Heart left ventricle (tissue), 16 donors: ENCODE results near the gene HTR4. TPM values are rescaled to one million over a fixed set of nuclear protein-coding genes. Genes with fewer than 3 reads are reported as not detected.
"Not testable (repeated sequence)": the region's sequence is repeated elsewhere in the genome, so short reads cannot be mapped to it uniquely, and the experiment has no call there.

Experiments
- ATAC-seq, 4 donors: fragments of 200-7000 bp; cut with Tn5 transposase; one replicate each; pipeline ENCODE4 v1.9.1; 2020 to 2022; ENCODE audit warnings: moderate library complexity in 4 of 4, mild to moderate bottlenecking in 3 of 4, moderate number of reproducible peaks in 1 of 4
- DNase-seq, 5 donors: peaks; one replicate each; pipeline ENCODE4 v3.0.0-alpha.2; 2020
- H3K27ac ChIP-seq, 12 donors: fragments of 200-600 bp; sonication (generic) in 4 of 12; one replicate each; pipeline versions ENCODE4 v1.5.0 to v1.8.0; 2016 to 2022; ENCODE audit warnings: mild to moderate bottlenecking in 2 of 12
- H3K27me3 ChIP-seq, 9 donors: fragments of 200-600 bp; sonication (generic) in 2 of 9; one replicate each; pipeline versions ENCODE4 v1.5.1 to v1.8.0; 2016 to 2022; ENCODE audit warnings: mild to moderate bottlenecking in 3 of 9
- H3K36me3 ChIP-seq, 9 donors: fragments of 200-600 bp; sonication (generic) in 2 of 9; one replicate each; pipeline versions ENCODE4 v1.5.0 to v1.8.0; 2018 to 2022; ENCODE audit warnings: mild to moderate bottlenecking in 2 of 9
- H3K4me1 ChIP-seq, 12 donors: fragments of 200-600 bp; sonication (generic) in 4 of 12; one replicate each; pipeline versions ENCODE4 v1.5.0 to v1.8.0; 2016 to 2022; ENCODE audit warnings: mild to moderate bottlenecking in 3 of 12
- H3K4me3 ChIP-seq, 12 donors: fragments of 200-600 bp; sonication (generic) in 4 of 12; one replicate each; pipeline versions ENCODE4 v1.5.0 to v1.8.0; 2017 to 2022; ENCODE audit warnings: mild to moderate bottlenecking in 9 of 12, moderate library complexity in 4 of 12
- H3K9me3 ChIP-seq, 12 donors: fragments of 200-600 bp; sonication (generic) in 4 of 12; one replicate each; pipeline versions ENCODE4 v1.5.0 to v1.8.0; 2016 to 2022; ENCODE audit warnings: mild to moderate bottlenecking in 1 of 12
- POLR2A ChIP-seq, 2 donors: fragments of 450-650 bp; IDR thresholded peaks; one replicate each; pipeline ENCODE4 v1.6.1; 2017; ENCODE audit warnings: antibody characterized with exemption in 2 of 2, mild to moderate bottlenecking in 2 of 2, moderate library complexity in 2 of 2
- WGBS, 4 donors: extraction: QIAGEN DNeasy Blood & Tissue Kit in 2 of 4; methylation state at CpG; one replicate each; pipeline versions ENCODE4 v1.1.5 to v1.1.7; 2013 to 2018; 5-methylcytosine and 5-hydroxymethylcytosine counted together
- intact Hi-C, 10 donors: fragments of 100-400 bp; cut with DNase I; formaldehyde crosslinking; loops; one replicate each; pipeline versions ENCODE4 v1.11.1 to v1.14.2; 2022
- polyA plus RNA-seq, 2 donors: library from polyadenylated mRNA; stranded (reverse); fragments of 200-250 nt; gene quantifications; one replicate each; pipeline ENCODE4 v1.2.3, GENCODE V29; 2013
- total RNA-seq, 9 donors: library from RNA; depleted of rRNA in 2 of 9; stranded (reverse); fragments of >200 nt in 2 of 9; fragmentation: NEBNext Ultra II Directional in 3 of 9; extraction: Animal tissue kit (Norgen Biotek cat#: 25700) in 3 of 9; gene quantifications; one replicate each; pipeline versions ENCODE4 v1.1.0 to v1.2.4, GENCODE V29; 2016 to 2023
- TF ChIP-seq, protein P1 (sequence below), 12 donors: fragments of 200-600 bp; sonication (generic) in 4 of 12; IDR thresholded peaks; one replicate each; pipeline versions ENCODE4 v1.5.0 to v1.8.0; 2018 to 2022; ENCODE audit warnings: antibody characterized with exemption in 12 of 12, mild to moderate bottlenecking in 5 of 12
- donor health status: ischemic (EF 13 %, LVEDD 7.1; RV severe dilation, severe dysfunction).
- donor health status: healthy with polysubstance abuse.
- donor health status: DM: no; HTN: yes; CAD: no.
- donor health status: DM: no; HTN: no; CAD: no.
- donor health status: ischemic (EF 25% LVEDD 6.9; RV normal size, moderate dysfunction).
- donor health status: ischemic (EF 25% LVEDD 5.7; RV mildly dilated, moderate dysfunction).
- donor health status: healthy.
- donor health status: DM: yes; HTN: yes; CAD: no.
- donor health status: ischemic (EF 35%, LVEDD 5.7; RV mildly dilated, moderate dysfunction).
- donor health status: nonischemic (EF 11% LVEDD 7.7; RV severe dilation, severe dysfunction).
- donor health status: DM: yes; HTN: yes; CAD: no.
- donor health status: PGD.
- donor health status: ischemic (EF 29% LVEDD 5.4; RV normal size, mild dysfunction).
- donor health status: nonischemic (EF 23%, LVEDD 6.1; RV moderate dilation, normal function).

Gene HTR4
- total and polyA plus RNA-seq, 11 donors = 0.11 to 1.6 (median 0.27) TPM; not detected in 4

DNA sequence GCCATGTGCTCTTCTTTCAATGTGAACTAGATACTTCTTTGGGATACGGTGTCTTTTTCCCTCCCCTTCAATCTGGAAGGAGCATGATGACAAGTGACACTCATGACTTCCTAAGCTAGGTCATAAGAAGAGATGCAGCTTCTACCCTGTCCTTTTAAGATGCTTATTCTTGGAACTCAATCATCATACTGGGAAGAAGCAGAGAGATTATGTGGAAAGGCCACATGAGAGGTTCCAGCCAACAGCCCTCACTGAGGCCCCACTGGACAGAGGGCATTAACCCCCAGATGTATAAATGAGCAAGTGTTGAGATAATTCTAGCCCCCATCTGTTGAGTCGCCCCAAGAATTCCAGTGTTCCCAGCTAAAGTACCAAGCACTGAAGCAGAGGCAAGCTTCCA, 29.3 kb upstream of the HTR4 start:
- TF ChIP-seq POLR2A (IDR thresholded peaks at IDR 0.05) = no peak
- TF ChIP-seq, protein P1, sequence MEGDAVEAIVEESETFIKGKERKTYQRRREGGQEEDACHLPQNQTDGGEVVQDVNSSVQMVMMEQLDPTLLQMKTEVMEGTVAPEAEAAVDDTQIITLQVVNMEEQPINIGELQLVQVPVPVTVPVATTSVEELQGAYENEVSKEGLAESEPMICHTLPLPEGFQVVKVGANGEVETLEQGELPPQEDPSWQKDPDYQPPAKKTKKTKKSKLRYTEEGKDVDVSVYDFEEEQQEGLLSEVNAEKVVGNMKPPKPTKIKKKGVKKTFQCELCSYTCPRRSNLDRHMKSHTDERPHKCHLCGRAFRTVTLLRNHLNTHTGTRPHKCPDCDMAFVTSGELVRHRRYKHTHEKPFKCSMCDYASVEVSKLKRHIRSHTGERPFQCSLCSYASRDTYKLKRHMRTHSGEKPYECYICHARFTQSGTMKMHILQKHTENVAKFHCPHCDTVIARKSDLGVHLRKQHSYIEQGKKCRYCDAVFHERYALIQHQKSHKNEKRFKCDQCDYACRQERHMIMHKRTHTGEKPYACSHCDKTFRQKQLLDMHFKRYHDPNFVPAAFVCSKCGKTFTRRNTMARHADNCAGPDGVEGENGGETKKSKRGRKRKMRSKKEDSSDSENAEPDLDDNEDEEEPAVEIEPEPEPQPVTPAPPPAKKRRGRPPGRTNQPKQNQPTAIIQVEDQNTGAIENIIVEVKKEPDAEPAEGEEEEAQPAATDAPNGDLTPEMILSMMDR (IDR thresholded peaks at IDR 0.05) = no peak
- no peak for ATAC-seq
- intact Hi-C loops = no loop called here
- peaks cover 0 to 14% (median 7%) of the 10 kb centered on the region in 12 donors for H3K9me3 ChIP-seq
- peaks cover 0 to 29% (median 0%) of the 10 kb centered on the region in 12 donors for H3K4me1 ChIP-seq
- H3K27me3 ChIP-seq = no peaks in the 10 kb centered on the region
- no peak for DNase-seq
- H3K4me3 ChIP-seq = no peak overlapping the region
- no peaks in the 10 kb centered on the region for H3K36me3 ChIP-seq
- 84 to 91% (median 87%) methylated on average over 2 of the region's 2 CpGs for whole genome bisulfite sequencing, 4 donors
- no peak overlapping the region for H3K27ac ChIP-seq

DNA sequence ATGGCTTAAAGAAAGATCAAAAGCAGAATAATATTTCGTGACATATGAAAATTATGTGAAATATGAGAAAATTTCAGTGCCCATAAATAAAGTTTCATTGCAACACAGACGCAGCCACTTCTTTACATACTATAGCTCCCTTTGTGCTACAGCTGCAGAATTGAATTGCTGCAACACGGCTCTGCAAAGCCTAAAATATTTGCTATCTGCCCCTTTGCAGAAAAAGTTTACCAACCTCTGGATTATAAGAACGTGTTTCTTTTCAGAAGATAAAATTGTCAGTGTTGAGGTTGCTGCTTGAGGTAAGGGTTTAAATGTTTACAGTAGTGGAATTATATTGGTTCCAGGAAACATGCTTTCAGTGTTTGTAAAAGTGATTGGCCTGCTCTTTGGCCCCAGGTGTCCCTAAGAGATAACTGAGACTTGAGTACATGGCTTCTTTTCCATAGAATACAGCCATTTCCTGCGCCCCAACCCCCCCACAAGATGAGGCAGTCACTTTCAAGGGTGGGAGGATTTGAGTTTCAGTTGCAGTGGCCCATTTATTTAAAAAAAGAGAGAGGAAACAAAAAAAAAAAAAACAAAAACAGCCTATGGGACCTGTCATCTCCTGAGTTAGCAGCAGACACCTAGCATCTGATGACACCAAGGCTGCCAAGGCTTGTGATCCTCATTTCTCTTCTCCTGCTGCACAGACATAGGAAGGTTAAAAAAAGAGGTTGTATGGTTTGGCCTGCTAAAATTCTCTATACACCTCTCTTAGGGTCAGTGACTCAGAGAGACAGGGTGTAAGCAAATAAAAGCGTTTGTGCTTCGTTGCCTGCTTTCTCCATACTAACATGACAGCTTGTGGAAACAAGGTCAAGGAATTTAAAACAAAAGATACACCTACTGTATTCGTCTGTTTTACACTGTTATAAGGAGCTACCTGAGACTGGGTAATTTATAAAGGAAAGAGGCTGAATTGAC, 28.0 kb upstream of the HTR4 start:
- ATAC-seq (no peak), DNase-seq (no peak)
- peaks cover 0 to under 1% (median 0%) of the 10 kb centered on the region in 12 donors for H3K9me3 ChIP-seq
- WGBS, 4 donors = 56 to 61% (median 59%) methylated on average over 8 of the region's 8 CpGs
- no peaks in the 10 kb centered on the region for H3K27me3 ChIP-seq
- TF ChIP-seq POLR2A (IDR thresholded peaks at IDR 0.05) = no peak
- TF ChIP-seq, protein P1 (IDR thresholded peaks at IDR 0.05) = no peak
- H3K4me1 ChIP-seq = peaks cover 0 to 29% (median 0%) of the 10 kb centered on the region in 12 donors
- intact Hi-C loops = no loop called here
- no peak overlapping the region for H3K27ac ChIP-seq
- no peak overlapping the region for H3K4me3 ChIP-seq
- no peaks in the 10 kb centered on the region for H3K36me3 ChIP-seq

DNA sequence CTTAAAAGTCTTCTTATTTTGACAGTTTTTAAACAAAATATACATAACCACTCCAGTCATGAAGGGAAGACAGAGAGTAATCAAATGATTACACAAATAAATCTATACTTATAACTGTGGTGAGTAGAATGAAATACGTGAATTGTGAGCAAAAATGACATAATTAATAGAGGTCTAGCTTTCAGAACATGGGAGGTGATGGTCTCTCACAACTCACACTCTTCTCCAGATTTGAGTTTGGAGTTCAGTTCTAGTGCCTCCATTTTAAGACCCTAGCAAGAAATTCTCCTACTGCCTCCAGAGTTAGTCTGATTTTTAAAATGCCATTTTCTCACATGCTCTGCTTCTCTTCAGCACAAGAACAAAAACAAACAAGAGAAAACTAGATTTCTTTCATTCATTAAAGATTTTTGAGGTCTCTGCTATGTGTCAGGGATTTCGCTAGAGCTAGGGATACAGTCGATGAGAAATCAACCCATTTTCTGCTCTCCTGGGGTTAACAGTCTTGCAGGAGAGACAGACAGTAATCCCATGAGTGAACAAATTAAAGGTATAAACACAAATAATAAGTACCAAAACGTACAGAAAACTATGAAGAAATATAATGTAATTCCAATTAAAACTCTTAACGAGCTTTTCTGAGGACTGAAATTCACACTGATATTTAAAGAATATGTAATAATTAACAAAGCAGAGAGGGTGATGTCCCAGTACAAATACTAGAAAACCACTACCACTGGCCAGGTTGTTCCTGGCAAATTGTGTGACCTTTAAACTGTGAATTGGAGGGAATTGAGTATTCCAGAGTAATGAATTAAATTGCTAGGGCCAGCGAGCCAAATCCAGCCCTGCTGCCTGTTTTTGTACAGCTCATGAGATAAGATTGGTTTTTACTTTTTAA, 27.1 kb upstream of the HTR4 start:
- DNase-seq (no peak), ATAC-seq (no peak)
- no peak overlapping the region for H3K27ac ChIP-seq
- H3K27me3 ChIP-seq = no peaks in the 10 kb centered on the region
- H3K9me3 ChIP-seq = no peaks in the 10 kb centered on the region
- no peak for TF ChIP-seq POLR2A (IDR thresholded peaks at IDR 0.05)
- TF ChIP-seq, protein P1 (IDR thresholded peaks at IDR 0.05) = no peak
- intact Hi-C loops = no loop called here
- peaks cover 0 to 29% (median 0%) of the 10 kb centered on the region in 12 donors for H3K4me1 ChIP-seq
- WGBS, 4 donors = 70 to 79% (median 74%) methylated on average over 6 of the region's 6 CpGs
- no peak overlapping the region for H3K4me3 ChIP-seq
- no peaks in the 10 kb centered on the region for H3K36me3 ChIP-seq

DNA sequence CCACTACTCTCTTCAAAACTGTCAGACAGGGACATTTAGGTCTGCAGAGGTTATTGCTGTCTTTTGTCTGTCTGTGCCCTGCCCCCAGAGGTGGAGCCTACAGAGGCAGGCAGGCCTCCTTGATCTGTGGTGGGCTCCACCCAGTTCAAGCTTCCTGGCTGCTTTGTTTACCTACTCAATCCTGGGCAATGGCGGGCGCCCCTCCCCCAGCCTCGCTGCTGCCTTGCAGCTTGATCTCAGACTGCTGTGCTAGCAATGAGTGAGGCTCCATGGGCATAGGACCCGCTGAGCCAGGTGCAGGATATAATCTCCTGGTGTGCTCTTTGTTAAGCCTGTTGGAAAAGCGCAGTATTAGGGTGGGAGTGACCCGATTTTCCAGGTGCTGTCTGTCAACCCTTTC, 19.4 kb upstream of the HTR4 start:
- H3K9me3 ChIP-seq = peaks cover 0 to 17% (median 0%) of the 10 kb centered on the region in 12 donors
- H3K4me3 ChIP-seq, H3K27me3 ChIP-seq, DNase-seq, H3K36me3 ChIP-seq, intact Hi-C loops, H3K27ac ChIP-seq, ATAC-seq, H3K4me1 ChIP-seq: not testable (repeated sequence)
- WGBS, 4 donors = 91 to 94% (median 93%) methylated on average over 3 to 6 of the region's 6 CpGs
